ENCODE results near the gene C6orf47. TPM values are rescaled to one million over a fixed set of nuclear protein-coding genes. Genes with fewer than 3 reads are reported as not detected.

C6orf47 gene
- total RNA-seq, 1 donor from 2014 or later = 7.9 TPM

DNA sequence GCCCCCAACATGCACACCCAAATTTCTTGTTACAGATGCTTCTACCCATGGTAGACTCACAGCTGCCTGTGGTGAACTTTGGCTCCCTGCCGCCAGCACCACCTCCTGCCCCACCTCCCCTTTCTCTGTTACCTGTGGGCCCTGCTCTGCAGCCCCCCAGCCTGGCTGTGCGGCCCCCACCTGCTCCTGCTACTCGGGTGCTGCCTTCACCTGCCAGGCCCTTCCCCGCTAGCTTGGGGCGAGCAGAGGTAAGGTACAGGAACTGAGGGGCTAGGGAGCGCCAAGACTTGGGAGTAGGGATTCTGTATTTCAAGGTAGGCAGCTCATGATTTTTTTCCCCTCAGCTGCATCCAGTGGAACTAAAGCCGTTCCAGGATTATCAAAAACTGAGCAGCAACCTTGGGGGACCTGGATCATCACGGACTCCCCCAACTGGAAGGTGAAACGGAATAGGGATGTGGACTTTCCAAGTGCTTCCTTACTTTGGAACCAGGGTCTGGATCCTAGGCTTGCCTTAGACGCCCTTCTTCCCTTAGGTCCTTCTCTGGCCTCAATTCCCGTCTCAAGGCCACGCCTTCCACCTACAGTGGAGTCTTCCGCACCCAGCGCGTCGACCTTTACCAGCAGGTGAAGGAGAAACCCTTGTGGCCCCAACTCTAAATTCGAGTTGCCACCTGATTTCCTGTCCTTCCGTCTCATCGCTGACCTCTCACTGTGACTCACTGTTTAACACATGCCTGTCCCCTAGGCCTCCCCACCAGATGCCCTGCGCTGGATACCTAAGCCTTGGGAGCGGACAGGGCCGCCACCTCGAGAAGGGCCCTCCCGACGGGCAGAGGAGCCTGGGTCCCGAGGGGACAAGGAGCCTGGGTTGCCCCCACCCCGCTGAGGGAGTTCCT is 23.6 kb downstream of the C6orf47 start:
- no peak for ATAC-seq
- no peak for DNase-seq (ENCODE audit: low spot score)

DNA sequence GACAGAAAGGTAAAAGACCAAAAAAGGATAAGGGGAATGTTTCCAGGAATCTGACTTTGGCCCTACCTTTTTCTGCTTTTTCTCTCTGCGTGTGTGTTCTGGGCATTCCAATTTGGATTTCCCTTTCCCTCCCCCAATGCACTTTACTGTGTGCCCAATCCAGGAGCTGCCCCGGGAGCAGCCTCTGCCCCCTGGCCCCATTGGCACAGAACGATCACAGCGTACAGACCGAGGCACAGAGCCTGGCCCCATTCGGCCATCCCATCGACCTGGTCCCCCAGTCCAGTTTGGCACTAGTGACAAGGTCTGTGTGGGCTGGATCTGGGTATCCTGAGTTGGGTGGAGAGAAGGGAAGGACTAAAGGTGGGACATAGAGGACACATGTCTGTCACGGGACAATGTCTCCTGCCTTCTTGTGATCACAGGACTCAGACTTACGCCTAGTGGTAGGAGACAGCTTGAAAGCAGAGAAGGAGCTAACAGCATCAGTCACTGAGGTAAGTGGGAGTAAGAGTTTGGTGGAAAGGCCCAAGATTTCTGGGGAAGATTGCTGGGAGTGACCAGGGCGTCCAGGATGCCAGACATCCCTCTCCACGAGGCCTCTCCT is 25.5 kb downstream of the C6orf47 start:
- peak; percentile 87 for ATAC-seq

DNA sequence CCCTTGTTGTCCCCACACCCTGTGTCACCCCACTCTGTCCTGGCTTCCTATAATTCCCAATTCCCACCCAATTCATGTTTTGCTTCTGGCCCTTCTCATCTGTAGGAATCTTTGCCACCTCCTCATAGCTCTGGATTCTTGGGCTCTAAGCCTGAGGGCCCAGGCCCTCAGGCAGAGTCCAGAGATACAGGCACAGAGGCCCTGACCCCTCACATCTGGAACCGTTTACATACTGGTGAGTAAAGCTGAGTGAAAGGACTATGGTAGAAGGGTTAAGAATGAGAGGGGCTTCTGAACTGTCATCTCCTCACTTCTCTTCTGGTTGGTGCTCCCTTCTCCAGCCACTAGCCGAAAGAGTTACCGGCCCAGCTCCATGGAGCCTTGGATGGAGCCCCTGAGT is 26.4 kb downstream of the C6orf47 start:
- ATAC-seq (peak; percentile 1), DNase-seq (ENCODE audit: low spot score) (no peak)

More for the DNA sequence above, 25.5 kb downstream of the C6orf47 start:
- peak; percentile 80 for DNase-seq (ENCODE audit: low spot score)

DNA sequence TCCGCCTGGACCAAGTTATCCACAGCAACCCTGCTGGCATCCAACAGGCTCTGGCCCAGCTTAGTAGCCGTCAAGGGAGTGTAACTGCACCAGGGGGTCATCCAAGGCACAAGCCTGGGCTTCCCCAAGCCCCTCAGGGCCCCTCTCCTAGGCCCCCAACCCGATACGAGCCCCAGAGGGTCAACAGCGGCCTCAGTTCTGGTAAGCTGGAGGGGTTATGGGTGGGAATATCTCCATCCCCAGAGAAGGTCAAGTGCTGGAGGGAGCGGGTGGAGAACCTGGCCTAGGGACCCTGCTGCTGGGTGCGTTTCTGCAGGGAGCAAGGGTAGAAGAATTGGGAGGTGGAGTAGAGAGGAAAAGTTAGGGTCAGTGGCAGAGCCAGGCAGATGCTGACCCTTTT is 27.1 kb downstream of the C6orf47 start:
- no peak for ATAC-seq

DNA sequence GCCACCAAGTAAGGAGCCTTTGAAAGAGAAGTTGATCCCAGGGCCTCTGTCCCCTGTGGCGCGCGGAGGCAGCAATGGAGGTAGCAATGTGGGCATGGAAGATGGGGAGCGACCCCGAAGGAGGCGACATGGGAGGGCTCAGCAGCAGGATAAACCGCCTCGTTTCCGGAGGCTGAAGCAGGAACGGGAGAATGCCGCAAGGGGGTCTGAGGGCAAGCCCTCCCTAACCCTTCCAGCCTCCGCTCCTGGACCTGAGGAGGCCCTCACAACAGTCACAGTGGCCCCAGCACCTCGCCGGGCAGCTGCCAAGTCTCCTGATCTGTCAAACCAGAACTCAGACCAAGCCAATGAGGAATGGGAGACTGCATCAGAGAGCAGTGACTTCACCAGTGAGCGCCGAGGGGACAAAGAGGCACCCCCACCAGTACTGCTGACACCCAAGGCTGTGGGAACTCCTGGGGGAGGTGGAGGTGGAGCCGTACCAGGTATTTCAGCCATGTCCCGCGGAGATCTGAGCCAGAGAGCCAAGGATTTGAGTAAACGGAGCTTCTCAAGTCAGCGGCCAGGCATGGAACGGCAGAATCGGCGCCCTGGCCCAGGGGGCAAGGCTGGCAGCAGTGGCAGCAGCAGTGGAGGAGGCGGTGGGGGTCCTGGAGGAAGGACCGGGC is 28.2 kb downstream of the C6orf47 start:
- ATAC-seq (no peak), DNase-seq (ENCODE audit: low spot score) (no peak)

More for the DNA sequence above, 27.1 kb downstream of the C6orf47 start:
- DNase-seq (ENCODE audit: low spot score) = no peak

DNA sequence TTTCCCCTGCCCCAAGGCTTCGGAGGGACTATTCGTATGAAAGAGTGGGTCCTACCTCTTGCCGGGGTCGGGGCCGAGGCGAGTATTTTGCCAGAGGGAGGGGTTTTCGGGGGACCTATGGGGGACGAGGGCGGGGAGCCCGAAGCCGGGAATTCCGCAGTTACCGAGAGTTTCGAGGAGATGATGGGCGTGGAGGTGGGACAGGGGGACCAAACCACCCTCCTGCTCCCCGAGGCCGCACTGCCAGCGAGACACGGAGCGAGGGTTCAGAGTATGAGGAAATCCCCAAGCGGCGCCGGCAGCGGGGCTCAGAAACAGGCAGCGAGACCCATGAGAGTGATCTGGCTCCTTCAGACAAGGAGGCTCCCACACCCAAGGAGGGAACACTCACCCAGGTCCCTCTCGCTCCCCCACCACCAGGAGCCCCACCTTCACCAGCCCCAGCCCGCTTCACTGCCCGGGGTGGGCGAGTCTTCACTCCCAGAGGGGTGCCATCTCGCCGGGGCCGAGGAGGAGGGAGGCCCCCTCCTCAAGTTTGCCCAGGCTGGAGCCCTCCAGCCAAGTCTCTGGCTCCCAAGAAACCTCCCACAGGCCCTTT is 28.8 kb downstream of the C6orf47 start:
- no peak for ATAC-seq
- no peak for DNase-seq (ENCODE audit: low spot score)

DNA sequence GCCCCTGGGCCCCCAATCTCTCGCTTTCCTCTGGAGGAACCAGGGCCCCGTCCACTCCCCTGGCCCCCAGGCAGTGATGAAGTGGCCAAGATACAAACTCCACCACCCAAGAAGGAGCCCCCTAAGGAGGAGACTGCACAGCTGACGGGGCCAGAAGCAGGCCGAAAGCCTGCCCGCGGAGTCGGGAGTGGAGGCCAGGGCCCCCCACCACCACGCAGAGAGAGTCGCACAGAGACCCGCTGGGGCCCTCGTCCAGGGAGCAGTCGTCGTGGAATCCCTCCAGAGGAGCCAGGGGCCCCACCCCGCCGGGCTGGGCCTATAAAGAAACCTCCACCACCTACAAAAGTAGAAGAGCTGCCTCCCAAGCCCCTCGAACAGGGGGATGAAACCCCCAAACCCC is 29.4 kb downstream of the C6orf47 start:
- DNase-seq (ENCODE audit: low spot score) (no peak), ATAC-seq (no peak)

DNA sequence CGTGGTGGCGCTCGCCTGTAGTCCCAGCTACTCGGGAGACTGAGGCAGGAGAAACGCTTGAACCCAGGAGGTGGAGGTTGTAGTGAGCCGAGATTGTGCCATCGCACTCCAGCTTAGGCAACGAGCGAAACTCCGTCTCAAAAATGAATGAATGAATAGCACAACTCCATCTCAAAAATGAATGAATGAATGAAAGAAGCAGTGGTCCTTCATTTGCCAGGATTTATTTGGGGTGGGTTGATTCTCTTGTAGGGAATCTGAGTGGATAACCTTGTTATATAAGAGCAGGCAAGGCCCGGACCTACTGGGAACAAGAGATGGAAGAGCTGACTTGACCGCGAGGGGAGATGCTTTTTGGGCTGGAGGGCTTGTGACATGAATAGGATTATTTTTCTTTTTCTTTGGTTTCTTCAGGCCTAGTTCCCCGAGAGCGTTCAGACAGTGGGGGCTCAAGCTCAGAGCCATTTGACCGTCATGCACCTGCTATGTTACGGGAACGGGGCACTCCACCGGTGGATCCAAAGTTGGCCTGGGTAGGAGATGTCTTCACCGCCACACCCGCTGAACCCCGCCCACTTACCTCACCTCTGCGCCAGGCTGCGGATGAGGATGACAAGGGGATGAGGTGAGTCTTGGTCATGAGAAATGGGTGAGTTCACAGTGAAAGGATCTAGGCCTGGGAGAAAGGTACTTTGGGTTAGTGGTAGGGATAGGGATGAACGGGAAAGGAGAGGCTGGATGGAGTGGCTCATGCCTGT is 30.2 kb downstream of the C6orf47 start:
- ATAC-seq (no peak), DNase-seq (ENCODE audit: low spot score) (no peak)

DNA sequence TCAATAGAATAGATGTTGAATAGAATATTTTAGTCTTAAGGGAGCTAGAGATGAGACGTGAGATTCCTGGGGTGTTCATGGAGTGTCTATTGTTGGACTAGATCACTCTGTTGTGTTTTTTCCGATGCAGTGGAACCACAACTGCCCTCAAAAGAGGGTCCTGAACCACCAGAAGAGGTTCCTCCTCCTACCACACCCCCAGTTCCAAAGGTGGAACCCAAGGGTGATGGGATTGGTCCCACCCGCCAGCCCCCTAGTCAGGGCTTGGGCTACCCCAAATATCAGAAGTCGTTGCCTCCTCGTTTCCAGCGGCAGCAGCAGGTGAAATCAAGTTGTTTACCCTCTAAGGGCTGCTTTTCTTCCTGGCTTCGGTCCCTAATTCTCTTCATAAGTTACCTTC is 31.6 kb downstream of the C6orf47 start:
- DNase-seq (ENCODE audit: low spot score) (no peak), ATAC-seq (no peak)

DNA sequence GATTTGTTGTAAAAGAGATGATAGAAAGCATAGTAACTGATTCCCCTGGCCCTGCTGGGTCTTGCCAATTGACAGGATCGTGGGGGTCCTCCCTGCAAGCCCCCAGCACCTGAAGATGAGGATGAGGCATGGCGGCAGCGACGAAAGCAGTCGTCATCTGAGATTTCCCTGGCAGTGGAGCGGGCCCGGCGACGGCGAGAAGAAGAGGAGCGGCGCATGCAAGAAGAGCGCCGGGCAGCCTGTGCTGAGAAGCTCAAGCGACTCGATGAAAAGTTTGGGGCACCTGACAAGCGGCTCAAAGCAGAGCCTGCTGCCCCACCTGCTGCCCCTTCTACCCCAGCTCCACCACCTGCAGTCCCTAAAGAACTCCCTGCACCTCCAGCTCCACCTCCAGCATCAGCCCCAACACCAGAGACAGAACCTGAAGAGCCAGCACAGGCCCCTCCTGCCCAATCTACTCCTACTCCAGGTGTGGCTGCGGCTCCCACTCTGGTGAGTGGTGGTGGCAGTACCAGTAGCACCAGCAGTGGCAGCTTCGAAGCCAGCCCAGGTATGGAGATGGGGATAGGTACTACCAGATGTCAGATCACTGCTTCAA is 32.8 kb downstream of the C6orf47 start:
- no peak for ATAC-seq
- DNase-seq (ENCODE audit: low spot score) = no peak

DNA sequence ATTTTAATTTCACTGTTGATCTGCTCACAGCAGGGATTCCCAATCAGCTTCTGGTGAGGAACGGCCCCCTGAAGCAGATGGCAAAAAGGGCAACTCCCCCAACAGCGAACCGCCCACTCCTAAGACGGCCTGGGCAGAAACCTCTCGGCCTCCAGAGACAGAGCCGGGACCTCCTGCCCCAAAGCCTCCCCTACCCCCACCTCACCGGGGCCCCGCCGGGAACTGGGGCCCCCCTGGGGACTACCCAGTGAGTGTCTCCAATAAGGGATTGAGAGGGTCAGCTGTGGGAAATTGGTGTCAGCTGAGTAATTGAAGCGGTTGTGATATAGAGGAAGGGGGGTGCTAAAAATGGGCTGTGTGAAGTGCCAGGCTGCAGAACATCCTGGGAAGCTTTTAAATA is 33.6 kb downstream of the C6orf47 start:
- DNase-seq (ENCODE audit: low spot score) (no peak), ATAC-seq (no peak)

DNA sequence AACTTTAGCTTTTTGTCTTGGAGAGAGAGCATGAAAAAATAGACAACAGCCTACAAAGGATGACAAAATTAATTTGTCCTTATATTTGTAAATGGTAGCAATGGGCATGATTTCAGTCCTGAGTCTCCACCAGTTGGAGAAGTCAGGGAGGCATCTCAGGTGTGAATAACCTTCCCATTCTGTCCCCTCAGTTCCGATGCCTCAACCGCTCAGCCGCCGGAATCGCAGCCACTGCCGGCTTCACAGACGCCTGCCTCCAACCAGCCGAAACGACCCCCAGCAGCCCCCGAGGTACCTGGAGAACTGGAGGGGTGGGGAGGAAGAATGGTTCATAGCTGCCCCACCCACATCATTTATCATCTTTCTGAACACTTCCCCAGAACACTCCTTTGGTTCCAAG is 36.5 kb downstream of the C6orf47 start:
- DNase-seq (ENCODE audit: low spot score) (no peak), ATAC-seq (no peak)

DNA sequence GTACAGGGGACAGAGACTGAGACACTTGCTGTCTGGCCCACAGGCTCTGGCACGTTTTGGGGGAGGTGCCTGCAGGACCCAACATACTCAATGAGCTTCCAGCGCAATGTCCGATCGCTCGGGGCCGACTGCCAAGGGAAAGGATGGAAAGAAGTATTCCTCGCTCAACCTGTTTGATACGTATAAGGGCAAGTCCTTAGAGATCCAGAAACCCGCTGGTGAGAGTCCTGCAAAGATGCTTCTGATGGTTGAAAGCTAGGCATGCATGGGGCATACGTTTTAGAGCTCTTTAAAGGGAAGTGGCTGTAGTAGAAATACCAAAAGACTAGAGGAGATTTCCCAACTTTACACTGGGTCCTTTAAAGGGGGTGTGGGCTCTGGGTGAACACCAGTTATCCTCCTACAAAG is 37.9 kb downstream of the C6orf47 start:
- DNase-seq (ENCODE audit: low spot score) (no peak), ATAC-seq (no peak)

DNA sequence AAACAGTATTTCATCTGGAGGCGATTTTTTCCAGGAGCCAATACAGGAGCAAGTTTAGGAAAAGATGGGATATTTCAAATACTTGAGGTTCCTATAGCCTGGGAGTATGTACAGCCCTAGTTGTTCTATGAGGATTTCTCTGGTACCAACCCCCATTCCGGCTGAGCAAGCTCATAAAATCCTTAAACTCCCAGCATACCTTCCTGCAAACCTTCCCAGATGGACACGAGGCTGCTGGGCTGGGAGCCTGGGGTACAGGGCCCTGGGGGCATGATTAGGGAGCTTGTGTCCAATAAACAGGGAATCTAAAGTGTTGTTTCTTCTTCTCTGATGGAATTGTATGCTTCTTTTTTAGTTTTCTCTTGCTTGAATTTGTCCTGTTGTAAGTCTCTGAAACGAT is 38.6 kb downstream of the C6orf47 start:
- ATAC-seq (no peak), DNase-seq (ENCODE audit: low spot score) (no peak)

DNA sequence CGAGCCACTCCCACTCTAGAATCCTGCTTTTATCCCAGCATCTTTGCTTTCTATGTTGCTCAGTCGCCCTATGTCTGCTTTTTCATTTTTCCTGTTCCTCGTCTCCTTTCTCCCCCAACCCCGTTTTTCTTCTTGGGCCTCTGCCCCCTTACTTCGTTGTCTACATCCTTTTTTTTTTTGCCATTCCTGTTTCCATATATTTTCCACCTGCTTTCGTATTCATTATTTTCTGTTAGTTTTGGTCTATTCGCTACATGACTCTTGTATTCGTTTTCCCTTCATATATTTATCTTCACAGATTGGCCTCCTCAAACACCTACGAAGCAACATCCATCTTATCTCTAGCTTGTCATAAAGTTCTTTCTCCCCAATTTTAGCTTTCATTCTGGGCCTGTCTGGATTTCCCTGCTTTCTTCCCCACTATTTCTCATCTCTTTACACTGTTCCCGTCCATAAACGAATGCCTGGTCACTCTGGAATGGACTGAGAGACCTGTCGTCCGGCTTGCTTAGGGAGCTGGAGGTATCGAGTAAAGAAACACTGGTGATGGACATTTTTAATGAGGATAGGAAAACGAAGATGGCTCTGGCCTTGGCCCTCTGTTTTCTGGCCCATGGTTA is 39.1 kb downstream of the C6orf47 start:
- ATAC-seq (no peak), DNase-seq (ENCODE audit: low spot score) (no peak)

DNA sequence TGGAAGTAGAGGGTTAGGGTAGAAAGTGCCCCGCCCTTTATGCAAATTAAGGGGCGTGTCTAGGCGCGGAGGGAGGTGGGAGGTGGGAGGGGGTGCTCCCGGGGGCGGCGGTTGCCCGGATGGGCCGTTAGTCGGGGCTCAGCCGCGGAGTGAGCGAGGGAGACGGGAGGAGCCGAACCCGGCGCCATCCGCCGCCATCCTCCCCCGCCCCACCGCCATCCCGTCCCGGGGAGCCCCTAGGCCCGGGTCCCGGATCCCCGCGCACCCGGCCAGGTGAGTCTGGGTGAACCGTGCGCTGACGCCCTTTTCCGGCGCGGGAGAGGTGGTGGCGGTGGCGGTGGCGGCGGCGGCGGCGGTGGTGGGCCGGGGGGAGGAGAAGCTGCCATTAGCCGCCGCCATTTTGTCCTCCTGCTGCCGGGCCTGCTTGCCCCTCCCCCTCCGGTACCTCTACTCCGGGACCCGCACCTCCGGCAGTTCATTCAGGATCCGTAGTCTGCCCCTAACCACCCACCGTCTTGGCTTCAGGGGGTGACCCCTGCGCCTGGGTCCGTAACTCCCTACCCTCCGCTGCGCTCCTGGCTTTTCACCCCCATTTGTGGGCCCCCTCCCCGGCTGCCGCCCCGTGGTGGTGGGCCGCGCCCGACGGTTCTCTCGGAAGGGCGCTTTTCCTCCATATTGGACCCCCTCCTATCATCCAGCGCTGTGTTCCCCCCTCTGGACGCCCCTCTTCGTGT is 39.8 kb downstream of the C6orf47 start, which contains the start of gene PRRC2A:
Gene PRRC2A (plus strand): TSS at position 130 of the 734 bp plus-strand sequence. CDS start 2,075 bp downstream, outside the sequence.
- DNase-seq (ENCODE audit: low spot score) (no peak), ATAC-seq (peak; percentile 87)

DNA sequence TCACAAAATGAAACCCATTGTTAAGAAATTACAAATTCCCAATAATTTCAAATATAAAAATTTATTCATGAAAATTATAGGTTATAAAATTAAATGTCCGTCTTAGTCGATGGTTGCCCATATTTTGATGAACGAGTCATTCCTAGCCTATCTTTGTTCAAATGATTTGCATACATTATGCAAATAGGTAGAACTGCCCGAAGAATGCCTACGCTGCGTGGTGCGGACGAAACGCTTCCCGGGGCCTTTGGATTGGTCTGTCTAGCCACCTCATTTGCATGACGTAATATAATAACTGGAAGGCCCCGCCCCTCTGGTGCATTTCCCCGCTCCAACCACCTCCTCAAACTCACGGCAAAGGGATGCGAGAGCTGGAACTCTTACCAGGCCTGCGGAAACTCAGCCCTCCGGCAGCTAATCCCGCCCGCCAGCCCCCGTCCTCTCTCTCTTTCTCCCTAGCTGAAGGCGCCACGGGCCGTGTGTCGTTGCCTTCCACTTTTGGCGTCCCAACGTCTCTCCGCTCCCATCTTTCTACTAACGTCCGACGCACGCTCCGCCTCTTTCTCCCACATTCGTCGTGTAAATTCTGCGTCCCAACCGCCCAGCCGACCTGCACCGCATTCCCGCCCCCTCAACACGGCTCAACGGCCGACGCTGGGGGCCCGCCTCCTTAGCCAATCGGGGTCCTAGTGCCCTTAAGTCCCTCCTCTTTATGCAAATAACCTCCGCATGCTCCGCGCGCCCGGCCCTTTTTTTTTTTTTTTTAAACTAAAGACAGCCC is 40.6 kb downstream of the C6orf47 start:
- DNase-seq (ENCODE audit: low spot score) = peak; percentile 98
- ATAC-seq = peak; percentile 89

DNA sequence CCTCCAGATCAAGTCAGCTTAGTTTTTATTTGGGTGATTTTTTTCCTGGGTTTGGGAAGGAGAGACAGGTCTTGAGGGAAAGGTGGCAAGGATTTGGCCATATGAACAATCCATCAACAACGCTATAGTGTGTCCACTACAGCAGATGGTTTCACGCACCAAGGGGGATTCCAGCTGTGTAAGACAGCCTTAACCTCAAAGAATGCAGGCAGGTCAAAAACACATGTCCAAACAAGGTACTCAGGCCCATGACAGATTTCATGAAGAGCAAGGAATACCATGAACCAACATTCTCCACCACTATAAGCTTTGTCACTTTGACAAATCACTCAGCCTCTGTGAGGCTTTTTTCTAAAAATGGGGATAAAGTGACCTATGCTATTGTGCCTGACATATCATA is 43.6 kb downstream of the C6orf47 start:
- ATAC-seq (no peak), DNase-seq (ENCODE audit: low spot score) (no peak)
